Measurements from ENCODE around the gene SPIN2A.
"Not testable (repeated sequence)": the region's sequence is repeated elsewhere in the genome, so short reads cannot be mapped to it uniquely, and the experiment has no call there.

GRCh38 chrX:57117566-57117965 lies 19.6 kb downstream of the SPIN2A start:
- TF ChIP-seq CTCF (conservative IDR thresholded peaks at IDR 0.05; ENCODE audit: low read depth, low read length); EZH2 (IDR thresholded peaks at IDR 0.05; ENCODE audit: low read length, unreplicated experiment): not testable (repeated sequence)
